K562 (cell line): ENCODE measurements around the gene DENND4C. TPM values are rescaled to one million over a fixed set of nuclear protein-coding genes. Genes with fewer than 3 reads are reported as not detected.
A peak's percentile ranks its signal among the peaks of the same experiment; 100 is the strongest.

Experiments
- DDX20 ChIP-seq: fragments of 450-650 bp; IDR thresholded peaks from 2 replicates; pipeline ENCODE4 v1.6.1; 2016; ENCODE audit warnings: missing genetic modification characterization, low read depth, mild to moderate bottlenecking, missing compliant biosample characterization, moderate library complexity
- DPF2 ChIP-seq: fragments of 450-650 bp; IDR thresholded peaks from 2 replicates; pipeline ENCODE4 v1.6.1; 2016
- FOXJ3 ChIP-seq: sonication (generic); formaldehyde crosslinking; IDR thresholded peaks from 2 replicates; pipeline ENCODE4 v1.4.0; 2020; ENCODE audit warnings: mild to moderate bottlenecking, missing genetic modification reagents
- HMGN3 ChIP-seq: IDR thresholded peaks from 2 replicates; pipeline ENCODE4 v1.6.1; 2011; ENCODE audit warnings: borderline replicate concordance, low read depth, mild to moderate bottlenecking, mixed read lengths, low read length; ENCODE audit not compliant: insufficient read length; ENCODE audit errors: extremely low read depth
- KLF6 ChIP-seq: fragments of 250-450 bp; sonication (Bioruptor Pico); IDR thresholded peaks from 2 replicates; pipeline ENCODE4 v1.4.0; 2020; ENCODE audit warnings: mild to moderate bottlenecking, moderate library complexity, borderline replicate concordance
- NR2C2 ChIP-seq, 2 experiments: fragments of 200-800 bp in 1 of 2; sonication (Bioruptor generic) in 1 of 2; sonication (generic) in 1 of 2; formaldehyde crosslinking in 1 of 2; IDR thresholded peaks; 2 replicates each; pipeline versions ENCODE4 v1.6.1 to v1.8.0; 2016 to 2022; ENCODE audit warnings: mild to moderate bottlenecking in 1 of 2, missing compliant biosample characterization in 1 of 2, missing genetic modification characterization in 1 of 2, missing genetic modification reagents in 1 of 2
- NR4A1 ChIP-seq, 2 experiments: fragments of 250-450 bp in 1 of 2; fragments of 450-650 bp in 1 of 2; sonication (Bioruptor Pico) in 1 of 2; IDR thresholded peaks; 2 replicates each; pipeline versions ENCODE4 v1.4.0 to v1.6.1; 2016 to 2020; ENCODE audit warnings: mild to moderate bottlenecking in 2 of 2, missing compliant biosample characterization in 1 of 2, missing genetic modification characterization in 1 of 2, moderate library complexity in 1 of 2
- POLR3G ChIP-seq: IDR thresholded peaks from 2 replicates; pipeline ENCODE4 v1.6.1; 2011; ENCODE audit not compliant: insufficient read length, insufficient replicate concordance; ENCODE audit errors: extremely low read depth
- PTRF ChIP-seq: fragments of 450-650 bp; IDR thresholded peaks from 2 replicates; pipeline ENCODE4 v1.6.1; 2016; ENCODE audit warnings: mild to moderate bottlenecking, missing genetic modification characterization, missing compliant biosample characterization
- PTTG1 ChIP-seq: fragments of 450-650 bp; IDR thresholded peaks from 2 replicates; pipeline ENCODE4 v1.6.1; 2016; ENCODE audit warnings: low read depth, mild to moderate bottlenecking, missing genetic modification characterization, missing compliant biosample characterization
- RBFOX2 ChIP-seq: fragments of 200-400 bp; formaldehyde crosslinking; IDR thresholded peaks from 2 replicates; pipeline ENCODE4 v1.6.1; 2017; ENCODE audit warnings: low read depth, mild to moderate bottlenecking, low read length, moderate library complexity
- SOX6 ChIP-seq: fragments of 450-650 bp; IDR thresholded peaks from 2 replicates; pipeline ENCODE4 v1.6.1; 2014; ENCODE audit warnings: mild to moderate bottlenecking
- TAL1 ChIP-seq: fragments of 450-650 bp; IDR thresholded peaks from 2 replicates; pipeline ENCODE4 v1.6.1; 2016; ENCODE audit warnings: mild to moderate bottlenecking
- TEAD1 ChIP-seq, 2 experiments: fragments of 450-650 bp in 1 of 2; sonication (generic) in 1 of 2; formaldehyde crosslinking; IDR thresholded peaks; 2 replicates each; pipeline versions ENCODE4 v1.4.0 to v1.8.0; 2020 to 2022; ENCODE audit warnings: mild to moderate bottlenecking in 2 of 2, missing genetic modification reagents in 1 of 2
- ZKSCAN3 ChIP-seq: fragments of 250-450 bp; sonication (Bioruptor Pico); IDR thresholded peaks from 2 replicates; pipeline ENCODE4 v1.4.0; 2020
- ZNF197 ChIP-seq: fragments of 200-800 bp; sonication (Bioruptor generic); IDR thresholded peaks from 2 replicates; pipeline ENCODE4 v1.6.1; 2016; ENCODE audit warnings: low read depth, missing genetic modification characterization, missing compliant biosample characterization
- ZNF311 ChIP-seq: fragments of 250-450 bp; sonication (Bioruptor Pico); IDR thresholded peaks from 2 replicates; pipeline ENCODE4 v1.4.0; 2020; ENCODE audit warnings: mild to moderate bottlenecking, moderate library complexity
- ZNF583 ChIP-seq: fragments of 250-450 bp; sonication (Bioruptor Pico); IDR thresholded peaks from 2 replicates; pipeline ENCODE4 v1.4.0; 2020
- ZNF766 ChIP-seq: fragments of 200-800 bp; sonication (Bioruptor generic); conservative IDR thresholded peaks from 2 replicates; pipeline ENCODE4 v1.6.1; 2016; ENCODE audit warnings: missing genetic modification characterization, missing compliant biosample characterization
- ZNF79 ChIP-seq: fragments of 250-450 bp; sonication (Bioruptor Pico); IDR thresholded peaks from 2 replicates; pipeline ENCODE4 v1.4.0; 2020; ENCODE audit warnings: low read depth, mild to moderate bottlenecking, moderate library complexity
- polyA plus RNA-seq, 8 experiments: library from polyadenylated mRNA; depleted of rRNA in 4 of 8; stranded (reverse) in 5 of 8; unstranded in 3 of 8; fragments of >200 nt; fragmentation: Nextera tagmentation in 2 of 8; fragmentation: Illumina TruSeq in 1 of 8; extraction: Ambion mirVana in 2 of 8; extraction: Trizol in 1 of 8; gene quantifications; 2 replicates each; pipeline versions ENCODE4 v1.2.1 to v1.2.3, GENCODE V29; 2011 to 2014; ENCODE audit warnings: inconsistent platforms in 1 of 8, missing spikeins in 1 of 8
- total RNA-seq, 7 experiments: library from RNA; depleted of rRNA in 6 of 7; stranded (reverse); fragments of >200 nt in 6 of 7; fragmentation: Illumina TruSeq in 2 of 7; extraction: Trizol in 2 of 7; gene quantifications; 2 replicates each; pipeline versions ENCODE4 v1.2.1 to v1.2.3, GENCODE V29; 2011 to 2021; ENCODE audit warnings: low replicate concordance in 1 of 7
- TF ChIP-seq, protein P1 (sequence below): fragments of 250-450 bp; sonication (Bioruptor Pico); IDR thresholded peaks from 2 replicates; pipeline ENCODE4 v1.4.0; 2020; ENCODE audit warnings: mild to moderate bottlenecking, moderate library complexity
- TF ChIP-seq, protein P2 (sequence below): fragments of 250-450 bp; sonication (Bioruptor Pico); IDR thresholded peaks from 2 replicates; pipeline ENCODE4 v1.4.0; 2020; ENCODE audit warnings: borderline replicate concordance
- TF ChIP-seq, protein P3 (sequence below): fragments of 450-650 bp; IDR thresholded peaks from 2 replicates; pipeline ENCODE4 v1.6.1; 2018; ENCODE audit warnings: mild to moderate bottlenecking, low read depth; ENCODE audit not compliant: partially characterized antibody

Gene DENND4C
- total and polyA plus RNA-seq, 9 of the 15 experiments (the other 6 are each of a cell fraction or from before 2014, with no cell fraction given): 4.8 to 31.8 (median 13.9) TPM

DNA sequence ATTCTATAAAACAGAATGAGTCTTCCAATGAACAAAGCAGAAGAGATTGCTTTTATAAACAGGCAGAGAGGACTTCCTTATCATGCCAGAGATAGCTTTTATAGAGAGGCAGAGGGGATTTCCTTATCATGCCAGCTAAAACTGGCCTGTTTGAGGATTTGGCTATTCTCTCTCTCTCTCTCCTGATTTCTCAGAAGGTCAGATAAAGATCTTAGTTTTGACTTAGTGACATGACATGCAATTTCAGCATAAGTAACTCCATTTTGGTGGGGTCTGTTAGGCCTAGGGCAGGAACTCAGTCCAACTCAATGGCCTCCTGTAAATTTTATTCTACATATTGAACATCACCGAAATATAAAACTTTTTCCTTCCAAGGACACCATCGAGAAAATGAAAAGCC, 31.5 kb upstream of the DENND4C start (continued):
- TF ChIP-seq, protein P1, sequence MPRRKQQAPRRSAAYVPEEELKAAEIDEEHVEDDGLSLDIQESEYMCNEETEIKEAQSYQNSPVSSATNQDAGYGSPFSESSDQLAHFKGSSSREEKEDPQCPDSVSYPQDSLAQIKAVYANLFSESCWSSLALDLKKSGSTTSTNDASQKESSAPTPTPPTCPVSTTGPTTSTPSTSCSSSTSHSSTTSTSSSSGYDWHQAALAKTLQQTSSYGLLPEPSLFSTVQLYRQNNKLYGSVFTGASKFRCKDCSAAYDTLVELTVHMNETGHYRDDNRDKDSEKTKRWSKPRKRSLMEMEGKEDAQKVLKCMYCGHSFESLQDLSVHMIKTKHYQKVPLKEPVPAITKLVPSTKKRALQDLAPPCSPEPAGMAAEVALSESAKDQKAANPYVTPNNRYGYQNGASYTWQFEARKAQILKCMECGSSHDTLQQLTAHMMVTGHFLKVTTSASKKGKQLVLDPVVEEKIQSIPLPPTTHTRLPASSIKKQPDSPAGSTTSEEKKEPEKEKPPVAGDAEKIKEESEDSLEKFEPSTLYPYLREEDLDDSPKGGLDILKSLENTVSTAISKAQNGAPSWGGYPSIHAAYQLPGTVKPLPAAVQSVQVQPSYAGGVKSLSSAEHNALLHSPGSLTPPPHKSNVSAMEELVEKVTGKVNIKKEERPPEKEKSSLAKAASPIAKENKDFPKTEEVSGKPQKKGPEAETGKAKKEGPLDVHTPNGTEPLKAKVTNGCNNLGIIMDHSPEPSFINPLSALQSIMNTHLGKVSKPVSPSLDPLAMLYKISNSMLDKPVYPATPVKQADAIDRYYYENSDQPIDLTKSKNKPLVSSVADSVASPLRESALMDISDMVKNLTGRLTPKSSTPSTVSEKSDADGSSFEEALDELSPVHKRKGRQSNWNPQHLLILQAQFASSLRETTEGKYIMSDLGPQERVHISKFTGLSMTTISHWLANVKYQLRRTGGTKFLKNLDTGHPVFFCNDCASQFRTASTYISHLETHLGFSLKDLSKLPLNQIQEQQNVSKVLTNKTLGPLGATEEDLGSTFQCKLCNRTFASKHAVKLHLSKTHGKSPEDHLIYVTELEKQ: 0 out of 2 replicates have a peak, but pooled peaks have one; percentile 53
- peak; percentile 87 for TF ChIP-seq ZNF79
- no peak for TF ChIP-seq SOX6
- no peak for TF ChIP-seq NR4A1 (CRISPR knock-in tag; IDR thresholded peaks at IDR 0.05)
- TF ChIP-seq NR4A1 (tag; IDR thresholded peaks at IDR 0.05): peak; percentile 85
- 0 out of 2 replicates have a peak, but pooled peaks have one; percentile 19 for TF ChIP-seq ZNF311 (CRISPR knock-in tag)
- TF ChIP-seq TAL1: no peak
- TF ChIP-seq ZKSCAN3 (CRISPR knock-in tag): no peak
- TF ChIP-seq ZNF766 (CRISPR knock-in tag): peak; percentile 77
- 0 out of 2 replicates have a peak, but pooled peaks have one; percentile 46 for TF ChIP-seq PTRF (tag)
- peak; percentile 66 for TF ChIP-seq PTTG1 (tag)
- no peak for TF ChIP-seq HMGN3
- no peak for TF ChIP-seq DPF2
- TF ChIP-seq FOXJ3: no peak
- TF ChIP-seq ZNF197 (CRISPR knock-in tag): 0 out of 2 replicates have a peak, but pooled peaks have one; percentile 68
- TF ChIP-seq NR2C2 (CRISPR knock-in tag; IDR thresholded peaks at IDR 0.05): no peak
- TF ChIP-seq NR2C2 (tag; IDR thresholded peaks at IDR 0.05): peak; percentile 39; the same call in 1 of the 2 replicates
- TF ChIP-seq DDX20 (tag): peak; percentile 85
- peak in 1 of 2 experiments; percentile 76; a peak in 1 of 4 replicates for TF ChIP-seq TEAD1 (CRISPR knock-in tag; IDR thresholded peaks at IDR 0.05)
- peak; percentile 68; the same call in 1 of the 2 replicates for TF ChIP-seq ZNF583 (CRISPR knock-in tag)
- TF ChIP-seq POLR3G: no peak
- peak; percentile 94 for TF ChIP-seq KLF6 (CRISPR knock-in tag)
- TF ChIP-seq, protein P2, sequence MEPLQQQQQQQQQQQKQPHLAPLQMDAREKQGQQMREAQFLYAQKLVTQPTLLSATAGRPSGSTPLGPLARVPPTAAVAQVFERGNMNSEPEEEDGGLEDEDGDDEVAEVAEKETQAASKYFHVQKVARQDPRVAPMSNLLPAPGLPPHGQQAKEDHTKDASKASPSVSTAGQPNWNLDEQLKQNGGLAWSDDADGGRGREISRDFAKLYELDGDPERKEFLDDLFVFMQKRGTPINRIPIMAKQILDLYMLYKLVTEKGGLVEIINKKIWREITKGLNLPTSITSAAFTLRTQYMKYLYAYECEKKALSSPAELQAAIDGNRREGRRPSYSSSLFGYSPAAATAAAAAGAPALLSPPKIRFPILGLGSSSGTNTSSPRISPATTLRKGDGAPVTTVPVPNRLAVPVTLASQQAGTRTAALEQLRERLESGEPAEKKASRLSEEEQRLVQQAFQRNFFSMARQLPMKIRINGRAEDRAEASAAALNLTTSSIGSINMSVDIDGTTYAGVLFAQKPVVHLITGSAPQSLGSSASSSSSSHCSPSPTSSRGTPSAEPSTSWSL (CRISPR knock-in tag): no peak
- TF ChIP-seq, protein P3, sequence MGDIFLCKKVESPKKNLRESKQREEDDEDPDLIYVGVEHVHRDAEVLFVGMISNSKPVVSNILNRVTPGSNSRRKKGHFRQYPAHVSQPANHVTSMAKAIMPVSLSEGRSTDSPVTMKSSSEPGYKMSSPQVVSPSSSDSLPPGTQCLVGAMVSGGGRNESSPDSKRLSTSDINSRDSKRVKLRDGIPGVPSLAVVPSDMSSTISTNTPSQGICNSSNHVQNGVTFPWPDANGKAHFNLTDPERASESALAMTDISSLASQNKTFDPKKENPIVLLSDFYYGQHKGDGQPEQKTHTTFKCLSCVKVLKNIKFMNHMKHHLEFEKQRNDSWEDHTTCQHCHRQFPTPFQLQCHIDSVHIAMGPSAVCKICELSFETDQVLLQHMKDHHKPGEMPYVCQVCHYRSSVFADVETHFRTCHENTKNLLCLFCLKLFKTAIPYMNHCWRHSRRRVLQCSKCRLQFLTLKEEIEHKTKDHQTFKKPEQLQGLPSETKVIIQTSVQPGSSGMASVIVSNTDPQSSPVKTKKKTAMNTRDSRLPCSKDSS: no peak
- TF ChIP-seq RBFOX2: no peak
